Activated naive CD4-positive, alpha-beta T cell (primary cell): ENCODE data around the gene PRKAG3.

Experiments used
- DNase-seq, 4 experiments: peaks; one replicate each; lab custom pipeline; 2025; lab: John Stamatoyannopoulos, UW

PRKAG3 gene

DNA sequence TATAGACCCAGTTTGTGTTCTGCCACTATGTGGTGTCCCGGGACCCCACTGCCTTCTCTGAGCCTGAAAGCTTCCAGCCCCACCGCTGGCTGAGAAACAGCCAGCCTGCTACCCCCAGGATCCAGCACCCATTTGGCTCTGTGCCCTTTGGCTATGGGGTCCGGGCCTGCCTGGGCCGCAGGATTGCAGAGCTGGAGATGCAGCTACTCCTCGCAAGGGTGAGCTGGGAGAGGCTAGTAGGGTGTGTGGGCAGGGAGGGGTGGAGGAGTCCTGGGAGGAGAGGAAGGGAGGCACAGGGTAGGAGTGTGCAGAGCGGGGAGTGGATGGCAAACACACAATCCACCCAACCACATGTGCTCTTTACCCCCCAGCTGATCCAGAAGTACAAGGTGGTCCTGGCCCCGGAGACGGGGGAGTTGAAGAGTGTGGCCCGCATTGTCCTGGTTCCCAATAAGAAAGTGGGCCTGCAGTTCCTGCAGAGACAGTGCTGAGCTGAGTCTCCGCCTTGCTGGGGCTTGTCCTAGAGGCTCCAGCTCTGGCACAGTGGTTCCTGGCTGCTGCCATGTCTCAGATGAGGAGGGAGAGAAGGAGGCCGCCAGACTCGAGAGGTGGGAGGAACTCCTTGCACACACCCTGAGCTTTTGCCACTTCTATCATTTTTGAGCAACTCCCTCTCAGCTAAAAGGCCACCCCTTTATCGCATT, 16.9 kb downstream of the PRKAG3 start:
- no peak for DNase-seq

DNA sequence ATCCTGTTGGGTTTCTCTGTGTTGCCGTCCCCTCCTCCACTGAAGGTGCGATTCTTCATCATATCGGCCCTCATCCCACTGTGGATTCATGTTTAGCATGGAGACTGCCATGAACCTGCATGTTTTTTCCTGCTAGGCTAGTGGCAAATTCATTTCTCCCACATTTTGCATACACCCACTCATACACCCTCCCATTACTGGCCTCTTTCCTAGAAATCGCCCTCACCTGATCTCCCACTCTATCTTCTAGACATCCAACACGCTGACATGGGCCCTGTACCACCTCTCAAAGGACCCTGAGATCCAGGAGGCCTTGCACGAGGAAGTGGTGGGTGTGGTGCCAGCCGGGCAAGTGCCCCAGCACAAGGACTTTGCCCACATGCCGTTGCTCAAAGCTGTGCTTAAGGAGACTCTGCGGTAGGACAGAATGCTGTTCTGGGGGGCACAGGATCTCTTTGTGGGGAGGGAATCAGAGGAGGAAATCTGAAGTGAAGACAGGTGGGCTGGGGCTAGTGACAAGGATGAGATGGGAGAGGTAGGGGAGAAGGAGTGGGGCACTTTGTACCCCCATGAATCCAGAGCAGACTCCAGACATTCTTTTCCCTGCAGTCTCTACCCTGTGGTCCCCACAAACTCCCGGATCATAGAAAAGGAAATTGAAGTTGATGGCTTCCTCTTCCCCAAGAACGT, 17.7 kb downstream of the PRKAG3 start:
- DNase-seq = no peak

DNA sequence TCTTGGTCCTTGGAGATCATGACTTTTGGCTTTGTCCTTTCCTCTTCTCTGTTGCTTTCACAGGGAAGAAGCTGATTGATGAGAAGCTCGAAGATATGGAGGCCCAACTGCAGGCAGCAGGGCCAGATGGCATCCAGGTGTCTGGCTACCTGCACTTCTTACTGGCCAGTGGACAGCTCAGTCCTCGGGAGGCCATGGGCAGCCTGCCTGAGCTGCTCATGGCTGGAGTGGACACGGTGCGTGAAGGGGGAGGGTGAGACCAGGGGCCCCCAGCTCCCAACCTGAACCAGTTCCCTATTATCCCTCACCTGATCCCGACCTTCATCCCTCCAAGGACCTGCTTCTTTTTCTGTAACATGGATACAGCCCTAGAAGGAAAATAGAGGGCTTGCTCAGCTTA, 18.7 kb downstream of the PRKAG3 start:
- no peak for DNase-seq

DNA sequence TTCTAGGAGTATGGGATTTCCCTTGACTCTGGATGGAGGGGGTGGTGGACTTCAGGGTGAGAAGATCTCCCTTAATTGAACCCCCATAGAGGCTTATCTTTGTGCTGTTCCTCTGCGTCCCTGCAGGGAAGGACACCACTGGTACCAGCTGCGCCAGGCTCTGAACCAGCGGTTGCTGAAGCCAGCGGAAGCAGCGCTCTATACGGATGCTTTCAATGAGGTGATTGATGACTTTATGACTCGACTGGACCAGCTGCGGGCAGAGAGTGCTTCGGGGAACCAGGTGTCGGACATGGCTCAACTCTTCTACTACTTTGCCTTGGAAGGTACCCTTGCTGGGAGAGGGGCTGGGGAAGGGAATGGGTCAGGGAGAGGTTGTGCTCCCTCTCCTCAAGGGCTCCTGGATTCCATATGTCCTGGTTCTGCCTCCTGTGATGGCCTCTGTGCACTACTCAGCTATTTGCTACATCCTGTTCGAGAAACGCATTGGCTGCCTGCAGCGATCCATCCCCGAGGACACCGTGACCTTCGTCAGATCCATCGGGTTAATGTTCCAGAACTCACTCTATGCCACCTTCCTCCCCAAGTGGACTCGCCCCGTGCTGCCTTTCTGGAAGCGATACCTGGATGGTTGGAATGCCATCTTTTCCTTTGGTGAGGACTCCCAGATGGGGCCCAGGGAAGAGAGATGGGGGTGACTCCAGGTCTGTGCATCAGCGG, 19.3 kb downstream of the PRKAG3 start:
- no peak for DNase-seq

DNA sequence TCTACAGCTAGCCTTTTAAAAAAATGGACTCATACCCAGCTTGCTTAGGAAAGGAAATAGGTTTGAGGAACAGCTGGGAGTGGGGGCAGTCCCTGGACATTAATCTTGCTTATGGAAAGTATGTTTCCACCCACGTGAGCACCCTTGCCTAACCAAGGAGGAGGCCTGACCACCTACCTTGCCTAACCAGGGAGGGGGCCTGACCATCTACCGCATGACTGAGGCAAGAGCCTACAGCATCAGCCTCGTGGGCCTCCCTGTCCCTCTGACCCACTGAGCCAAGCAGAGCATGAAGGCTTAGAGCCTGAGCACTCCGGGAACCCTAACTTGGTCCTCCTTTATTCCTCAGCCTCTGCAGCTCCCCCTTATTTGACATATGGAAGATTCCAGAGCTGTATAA, 20.2 kb downstream of the PRKAG3 start:
- DNase-seq = no peak

DNA sequence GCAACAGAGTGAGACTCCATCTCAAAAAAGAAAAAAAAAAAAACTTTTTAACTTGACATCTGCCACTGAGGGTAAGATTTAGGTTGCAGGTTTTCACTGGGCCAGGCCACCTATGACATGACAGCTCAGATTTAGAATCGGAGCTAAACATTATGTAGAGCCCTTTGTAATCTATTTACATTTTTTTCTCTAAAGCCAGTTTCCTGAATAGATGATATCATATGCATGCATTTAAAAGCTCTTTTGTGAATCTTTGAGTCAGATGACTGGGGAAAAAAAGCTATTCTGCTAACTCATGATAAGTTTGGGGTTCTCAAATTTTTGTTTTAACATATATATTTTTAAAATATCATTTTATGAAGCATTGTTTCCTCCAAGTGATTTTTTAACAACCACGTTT, 21.3 kb downstream of the PRKAG3 start:
- no peak for DNase-seq

DNA sequence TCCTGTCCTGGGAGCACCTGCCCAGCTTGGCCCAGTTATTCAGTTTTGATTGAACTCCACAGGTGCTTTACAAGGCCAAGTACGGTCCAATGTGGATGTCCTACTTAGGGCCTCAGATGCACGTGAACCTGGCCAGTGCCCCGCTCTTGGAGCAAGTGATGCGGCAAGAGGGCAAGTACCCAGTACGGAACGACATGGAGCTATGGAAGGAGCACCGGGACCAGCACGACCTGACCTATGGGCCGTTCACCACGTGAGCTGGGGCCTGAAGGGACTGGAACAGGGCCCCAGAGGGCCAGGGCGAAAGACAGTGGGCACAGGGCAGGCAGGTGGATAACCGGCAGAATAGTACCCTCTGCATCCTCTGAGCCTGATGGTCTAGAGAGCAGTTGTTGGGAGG, 22.1 kb downstream of the PRKAG3 start:
- no peak for DNase-seq

DNA sequence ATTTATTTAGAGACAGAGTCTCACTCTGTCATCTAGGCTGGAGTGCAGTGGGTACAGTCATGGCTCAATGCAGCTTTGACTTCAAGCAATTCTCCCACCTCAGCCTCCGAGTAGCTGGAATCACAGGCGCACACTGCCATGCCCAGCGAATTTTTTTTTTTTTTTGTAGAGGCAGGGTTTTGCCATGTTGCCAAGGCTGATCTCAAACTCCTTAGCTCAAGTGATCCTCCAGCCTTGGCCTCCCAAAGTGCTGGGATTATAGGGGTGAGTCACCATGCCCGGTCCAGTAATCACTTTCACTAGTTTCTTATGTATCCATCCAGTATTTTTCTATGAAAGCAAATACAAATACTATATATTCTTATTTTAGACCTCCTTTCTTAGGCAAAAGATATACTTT, 24.0 kb downstream of the PRKAG3 start:
- DNase-seq = no peak

DNA sequence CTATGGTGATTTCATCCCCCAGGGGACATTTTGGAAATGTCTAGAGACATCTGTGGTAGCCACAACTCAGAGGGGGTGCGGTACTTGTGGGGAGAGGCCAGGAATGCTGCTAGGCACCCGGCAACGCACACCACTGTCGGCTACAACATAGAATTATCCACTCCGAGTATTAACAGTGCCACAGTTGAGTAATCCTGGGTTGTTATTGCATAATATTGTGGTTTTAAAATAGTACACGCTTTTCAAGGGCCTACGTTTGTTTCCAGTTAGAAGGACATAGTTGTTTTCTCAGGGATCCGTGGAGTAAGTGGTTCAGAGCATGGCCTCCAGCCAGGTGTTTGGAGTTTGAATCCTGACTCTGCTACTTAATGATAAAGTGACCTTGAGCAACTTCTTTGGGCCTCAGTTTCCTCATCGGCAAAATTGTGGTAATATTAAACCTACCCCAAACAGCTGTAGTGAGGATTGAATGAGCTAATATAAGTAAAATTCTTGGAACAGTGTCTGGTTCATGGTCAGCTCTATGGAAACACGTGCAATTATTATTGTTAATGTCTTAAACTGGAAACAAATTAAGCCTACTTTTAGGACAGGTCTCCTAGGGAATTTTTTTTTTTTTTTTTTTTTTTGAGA, 25.1 kb downstream of the PRKAG3 start:
- no peak for DNase-seq

DNA sequence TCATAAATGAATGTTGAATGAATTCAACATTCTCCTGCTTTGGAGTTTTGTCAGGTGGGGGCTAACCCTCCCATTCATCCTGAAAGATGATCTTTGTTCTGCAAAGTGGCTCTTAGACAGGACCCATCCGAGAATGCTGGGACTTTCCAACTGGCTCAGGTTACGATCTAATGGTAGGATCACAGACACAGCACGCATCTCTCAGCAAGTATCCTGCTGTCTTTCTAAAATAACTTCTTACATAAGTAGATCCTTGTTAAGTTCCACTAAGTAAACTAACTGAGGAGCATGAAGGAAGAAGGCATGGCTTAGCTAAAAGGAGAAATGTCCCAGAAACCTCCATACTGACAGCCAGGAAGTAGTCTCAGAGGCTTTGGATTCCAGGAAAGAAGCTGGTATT, 26.0 kb downstream of the PRKAG3 start:
- DNase-seq = no peak

DNA sequence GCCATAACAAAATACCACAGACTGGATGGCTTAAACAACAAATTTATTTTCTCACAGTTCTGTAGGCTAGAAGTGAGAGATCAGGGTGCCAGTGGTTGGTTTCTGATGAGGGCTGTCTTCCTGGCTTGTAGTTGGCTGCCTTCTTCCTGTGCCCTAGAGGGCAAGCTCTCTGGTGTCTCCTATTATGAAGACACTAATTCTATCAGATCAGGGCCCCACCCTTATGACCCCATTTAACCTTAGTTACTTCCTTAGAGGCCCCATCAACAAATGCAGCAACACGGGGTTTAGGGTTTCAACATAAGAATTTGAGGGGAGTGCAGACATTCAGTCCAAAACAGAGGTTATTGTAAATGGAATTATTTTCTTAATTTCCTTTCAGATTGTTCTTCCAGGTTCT, 26.8 kb downstream of the PRKAG3 start:
- no peak for DNase-seq

DNA sequence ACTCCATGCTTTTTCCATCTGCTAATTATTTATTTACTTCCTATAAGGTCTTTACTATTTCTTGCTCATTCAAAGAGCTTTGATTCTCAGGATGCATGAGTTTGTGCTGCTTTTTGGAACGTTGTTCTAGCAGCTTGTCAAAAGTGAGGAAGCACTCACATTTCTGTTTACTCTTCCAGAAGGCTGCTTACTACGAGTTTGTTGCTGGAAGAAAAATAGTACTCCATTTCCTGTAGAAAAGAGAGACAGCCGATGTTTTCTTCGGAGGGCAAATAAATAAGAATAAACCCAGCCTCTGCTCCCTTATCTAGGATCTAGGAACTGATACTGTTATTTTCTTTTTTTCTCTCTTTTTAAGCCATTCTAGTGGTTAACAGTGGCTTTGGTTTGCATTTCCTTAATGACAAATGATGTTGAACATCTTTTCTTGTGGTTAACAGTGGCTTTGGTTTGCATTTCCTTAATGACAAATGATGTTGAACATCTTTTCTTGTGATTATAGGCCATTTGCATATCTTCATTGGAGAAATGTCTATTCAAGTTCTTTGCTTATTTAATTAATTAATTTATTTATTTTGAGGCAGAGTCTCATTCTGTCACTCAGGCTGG, 29.1 kb downstream of the PRKAG3 start:
- no peak for DNase-seq

DNA sequence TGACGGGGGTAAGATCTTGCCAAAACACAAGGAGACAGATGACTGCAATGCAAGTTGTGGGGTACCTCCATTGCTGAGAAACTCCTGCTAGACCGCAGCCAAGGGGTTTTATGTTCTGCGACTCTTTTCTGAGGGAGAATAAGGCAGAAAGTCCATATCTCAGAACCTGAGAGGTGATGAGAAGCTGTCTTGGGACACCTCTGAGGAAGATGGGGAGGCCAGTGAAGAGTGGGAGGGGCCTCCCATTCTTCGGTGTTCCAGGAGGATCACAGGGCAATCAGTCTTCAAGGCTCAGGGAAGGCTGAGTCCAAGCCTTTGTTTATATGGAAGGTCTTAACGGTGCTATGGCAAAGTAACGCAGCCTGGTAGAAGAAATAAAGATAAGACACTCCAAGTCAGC, 31.6 kb downstream of the PRKAG3 start:
- DNase-seq = no peak

DNA sequence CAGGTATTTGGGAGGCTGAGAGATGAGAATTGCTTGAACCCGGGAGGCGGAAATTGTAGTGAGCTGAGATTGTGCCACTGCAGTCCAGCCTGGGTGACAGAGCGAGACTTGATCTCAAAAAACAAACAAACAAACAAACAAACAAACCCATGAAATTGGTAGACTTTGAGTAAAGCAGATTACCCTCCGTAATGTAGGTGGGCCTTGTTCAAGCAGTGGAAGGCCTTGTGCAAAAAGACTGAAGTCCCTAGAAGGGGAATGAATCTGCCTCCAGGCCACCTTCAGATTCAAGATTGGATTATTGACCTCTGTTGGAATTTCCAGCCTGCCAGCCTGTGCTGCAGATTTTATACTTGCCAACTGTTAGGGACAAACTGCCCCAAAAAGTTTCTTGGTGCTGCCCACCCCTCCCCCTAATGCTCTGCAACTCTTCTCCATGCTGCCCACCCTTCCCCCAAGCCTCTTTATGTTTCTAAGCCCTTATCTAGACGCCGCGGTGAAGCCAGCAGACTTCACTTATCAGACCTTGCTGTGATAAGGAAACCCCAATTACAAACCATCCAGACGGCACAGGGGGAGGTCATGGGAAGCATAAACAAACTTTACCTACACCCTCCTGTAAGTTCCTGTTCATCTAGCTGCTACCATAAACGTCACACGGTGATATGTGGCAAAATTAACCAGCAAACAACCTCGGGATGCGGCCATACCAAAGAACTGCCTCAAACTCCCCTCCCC, 32.7 kb downstream of the PRKAG3 start:
- DNase-seq = no peak

DNA sequence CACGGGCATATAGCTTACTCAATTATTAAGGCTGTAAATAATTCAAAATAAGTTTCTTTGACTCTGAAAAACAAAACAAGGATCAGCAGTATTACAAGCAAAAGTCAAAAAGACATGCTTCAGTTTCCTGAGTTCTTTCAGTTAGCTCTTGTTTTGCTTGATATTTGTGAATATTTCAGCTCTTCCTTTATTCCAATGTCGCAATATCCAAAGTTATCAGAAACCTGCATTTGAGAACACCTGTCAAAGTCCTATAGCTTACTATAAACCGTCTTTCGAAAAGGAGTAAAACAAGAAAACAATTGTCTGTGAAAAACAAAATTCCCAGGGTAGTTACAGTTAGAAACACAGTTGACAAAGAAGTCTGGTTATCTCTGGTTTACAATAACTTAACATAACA, 34.9 kb downstream of the PRKAG3 start:
- no peak for DNase-seq

DNA sequence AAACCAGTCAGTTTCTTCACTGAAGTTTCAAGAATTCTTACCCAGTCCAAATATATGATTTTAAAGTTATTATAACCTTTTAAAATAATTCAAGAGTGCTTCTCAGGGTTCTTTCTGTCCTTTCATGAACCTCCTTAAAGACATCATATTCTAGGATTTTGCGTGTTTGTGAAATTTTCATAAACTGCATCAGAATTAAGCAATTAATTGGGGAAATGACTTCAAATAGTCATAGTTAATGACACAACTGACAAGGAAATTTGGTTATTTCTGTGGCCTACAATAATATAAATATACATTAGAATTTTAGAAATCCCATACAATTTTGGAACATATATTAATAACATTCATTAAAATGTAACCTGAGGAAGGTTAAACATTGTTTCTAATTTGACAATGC, 39.2 kb downstream of the PRKAG3 start:
- no peak for DNase-seq

DNA sequence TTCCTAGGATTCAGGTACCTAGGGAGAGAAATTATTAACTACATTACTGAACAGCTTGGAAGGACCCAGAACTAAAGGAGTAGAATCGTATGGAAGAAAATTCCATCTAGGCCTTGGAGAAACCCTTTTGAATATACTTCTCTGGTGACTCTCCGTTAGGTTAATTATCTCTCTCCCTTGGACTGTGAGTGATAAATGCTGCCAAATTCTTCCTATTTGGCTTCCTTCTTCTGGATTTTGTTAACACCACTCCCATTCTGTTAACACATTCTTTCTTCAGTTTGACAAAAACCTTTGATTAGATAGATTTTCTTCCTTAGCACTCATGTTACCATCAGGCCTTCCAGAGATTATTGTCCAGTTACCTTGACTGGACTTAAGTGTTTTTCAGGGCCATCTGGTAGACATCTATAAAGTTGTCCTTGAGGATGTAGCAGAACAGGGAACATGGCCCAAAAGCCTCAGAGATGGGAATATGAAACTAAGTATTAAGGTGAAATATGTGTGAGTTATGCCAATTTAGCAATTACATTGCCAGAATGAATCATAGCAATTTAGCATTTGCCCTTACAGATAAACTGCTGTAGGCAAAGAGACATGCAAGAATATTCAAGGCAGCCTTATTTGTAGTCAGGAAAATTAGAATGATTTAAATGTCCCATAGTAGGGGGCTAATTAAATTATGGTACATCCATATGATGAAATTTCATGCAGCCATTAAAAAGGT, 42.9 kb downstream of the PRKAG3 start:
- DNase-seq = no peak

DNA sequence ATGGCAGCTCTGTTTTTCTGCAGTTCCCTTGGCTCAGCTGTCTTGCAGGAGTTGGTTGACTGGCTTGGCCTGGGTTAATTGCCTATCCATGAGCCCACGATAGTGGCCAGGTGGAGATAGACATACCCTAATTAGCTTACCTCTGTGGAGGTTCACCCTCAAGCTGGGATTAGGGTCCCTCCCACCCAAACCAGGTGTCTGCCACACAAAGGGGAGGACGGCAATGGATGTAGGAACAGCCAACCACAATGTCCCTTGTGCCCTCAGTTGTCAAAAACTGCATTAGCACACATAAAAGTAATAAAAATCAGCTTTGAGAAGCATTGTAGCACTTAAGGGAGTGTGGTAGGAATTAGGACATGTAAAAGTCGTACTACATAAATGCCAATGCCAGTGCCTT, 45.5 kb downstream of the PRKAG3 start:
- DNase-seq = no peak

DNA sequence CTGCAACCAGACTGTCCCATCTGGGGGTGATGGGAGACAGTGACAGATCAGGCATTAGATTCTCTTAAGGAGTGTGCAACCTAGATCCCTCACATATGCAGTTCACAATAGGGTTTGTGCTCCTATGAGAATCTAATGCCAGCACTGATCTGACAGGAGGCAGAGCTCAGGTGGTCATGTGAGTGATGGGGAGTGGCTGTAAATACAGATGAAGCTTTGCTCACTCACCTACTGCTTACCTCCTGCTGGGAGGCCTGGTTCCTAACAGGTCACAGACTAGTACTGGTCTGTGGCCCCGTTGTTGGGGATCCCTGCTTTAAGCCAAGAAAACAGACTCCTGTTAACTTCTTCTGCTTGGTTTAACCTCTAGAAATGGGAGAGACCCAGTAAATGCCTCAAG, 46.5 kb downstream of the PRKAG3 start:
- DNase-seq = no peak

DNA sequence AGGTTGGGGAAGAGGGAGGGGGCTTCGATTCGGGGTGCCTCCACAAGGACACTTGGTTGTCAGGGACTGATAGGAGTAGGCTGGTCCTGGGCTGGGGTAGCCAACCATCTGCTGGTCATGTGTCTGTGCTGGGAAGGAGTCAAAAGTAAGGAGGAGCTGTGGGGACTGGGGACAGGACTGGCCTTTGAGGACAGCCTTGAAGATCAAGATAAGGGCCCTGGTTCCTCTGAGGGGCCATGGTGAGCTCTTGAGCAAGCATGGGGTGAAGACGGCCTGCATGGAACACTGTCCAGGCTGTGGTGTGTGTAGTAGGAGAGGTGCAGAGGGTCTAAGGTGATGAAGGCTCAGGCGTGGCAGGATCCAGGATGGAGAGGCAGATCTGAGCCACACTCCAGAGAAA, 47.9 kb downstream of the PRKAG3 start:
- DNase-seq = no peak

DNA sequence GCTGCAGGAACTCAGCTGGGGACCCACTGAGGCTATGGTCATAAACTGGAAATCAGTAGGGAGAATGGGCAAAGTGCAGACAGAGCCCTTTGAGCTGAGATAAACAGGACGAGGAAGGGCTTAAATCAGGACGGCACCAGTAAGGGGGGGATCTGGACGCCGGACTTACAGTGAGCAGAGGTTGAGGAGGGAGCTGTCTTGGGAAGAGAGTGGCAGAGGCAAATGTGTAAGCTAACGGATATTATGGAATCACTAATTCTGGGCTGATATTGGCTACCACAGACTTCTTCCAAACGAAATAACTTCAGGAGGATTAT, 49.1 kb downstream of the PRKAG3 start:
- DNase-seq = no peak
